SK-N-SH treated with all-trans-retinoic acid at 6 μM for 48 hours (cell line): ENCODE results near the gene ZNF614.
"Not testable (repeated sequence)": the region's sequence is repeated elsewhere in the genome, so short reads cannot be mapped to it uniquely, and the experiment has no call there.

ENCODE experiments used
- ATAC-seq: fragments of 200-7000 bp; cut with Tn5 transposase; 3 replicates; pipeline ENCODE4 v1.9.1; 2020; ENCODE audit warnings: mild to moderate bottlenecking, moderate library complexity
- ARNTL ChIP-seq: fragments of 450-650 bp; formaldehyde crosslinking; IDR thresholded peaks from 2 replicates; pipeline ENCODE4 v1.5.0; 2020; ENCODE audit warnings: low read depth, mild to moderate bottlenecking, moderate library complexity, borderline replicate concordance
- CSDC2 ChIP-seq: fragments of 250-450 bp; sonication (Bioruptor Pico); IDR thresholded peaks from 2 replicates; pipeline ENCODE4 v1.5.0; 2020; ENCODE audit warnings: mild to moderate bottlenecking, moderate library complexity
- GLIS3 ChIP-seq: fragments of 250-450 bp; sonication (Bioruptor Pico); IDR thresholded peaks from 2 replicates; pipeline ENCODE4 v1.5.0; 2020; ENCODE audit warnings: mild to moderate bottlenecking, moderate library complexity
- ISL1 ChIP-seq: fragments of 250-450 bp; sonication (Bioruptor Pico); IDR thresholded peaks from 2 replicates; pipeline ENCODE4 v2.1.2; 2022; ENCODE audit warnings: mild to moderate bottlenecking, moderate library complexity
- OSR1 ChIP-seq: fragments of 250-450 bp; sonication (Bioruptor Pico); IDR thresholded peaks from 2 replicates; pipeline ENCODE4 v1.8.0; 2022; ENCODE audit warnings: moderate library complexity, mild to moderate bottlenecking, inconsistent platforms
- SNAI2 ChIP-seq: fragments of 250-450 bp; sonication (Bioruptor Pico); IDR thresholded peaks from 2 replicates; pipeline ENCODE4 v1.5.0; 2020; ENCODE audit warnings: mild to moderate bottlenecking, moderate library complexity
- TCF4 ChIP-seq: fragments of 250-450 bp; sonication (Bioruptor Pico); IDR thresholded peaks from 2 replicates; pipeline ENCODE4 v1.8.0; 2021; ENCODE audit warnings: mild to moderate bottlenecking, moderate library complexity, borderline replicate concordance
- TOX ChIP-seq: fragments of 250-450 bp; sonication (Bioruptor Pico); IDR thresholded peaks from 2 replicates; pipeline ENCODE4 v1.8.0; 2021; ENCODE audit warnings: mild to moderate bottlenecking, moderate library complexity, borderline replicate concordance
- ZC3H10 ChIP-seq: fragments of 250-450 bp; sonication (Bioruptor Pico); IDR thresholded peaks from 2 replicates; pipeline ENCODE4 v1.5.1; 2021; ENCODE audit warnings: mild to moderate bottlenecking, moderate library complexity
- ZFP3 ChIP-seq: fragments of 250-450 bp; sonication (Bioruptor Pico); IDR thresholded peaks from 2 replicates; pipeline ENCODE4 v1.5.0; 2020; ENCODE audit warnings: mild to moderate bottlenecking, moderate library complexity
- ZFP30 ChIP-seq: fragments of 450-650 bp; formaldehyde crosslinking; IDR thresholded peaks from 2 replicates; pipeline ENCODE4 v1.5.0; 2022; ENCODE audit warnings: mild to moderate bottlenecking, moderate library complexity
- ZNF565 ChIP-seq: fragments of 450-650 bp; formaldehyde crosslinking; conservative IDR thresholded peaks from 2 replicates; pipeline ENCODE4 v1.5.0; 2020; ENCODE audit warnings: low read depth, mild to moderate bottlenecking, moderate library complexity
- ZNF70 ChIP-seq: fragments of 450-650 bp; formaldehyde crosslinking; IDR thresholded peaks from 2 replicates; pipeline ENCODE4 v1.5.0; 2020; ENCODE audit warnings: mild to moderate bottlenecking, moderate library complexity
- ZNF8 ChIP-seq: fragments of 450-650 bp; formaldehyde crosslinking; IDR thresholded peaks from 2 replicates; pipeline ENCODE4 v1.5.0; 2020; ENCODE audit warnings: mild to moderate bottlenecking, moderate library complexity
- TF ChIP-seq, protein P1 (sequence below): fragments of 250-450 bp; sonication (Bioruptor Pico); IDR thresholded peaks from 2 replicates; pipeline ENCODE4 v1.5.1; 2021; ENCODE audit warnings: mild to moderate bottlenecking, moderate library complexity
- TF ChIP-seq, protein P2 (sequence below): fragments of 250-450 bp; sonication (Bioruptor Pico); IDR thresholded peaks from 2 replicates; pipeline ENCODE4 v1.5.1; 2020; ENCODE audit warnings: low read depth, mild to moderate bottlenecking, moderate library complexity
- TF ChIP-seq, protein P3 (sequence below): fragments of 250-450 bp; sonication (Bioruptor Pico); IDR thresholded peaks from 2 replicates; pipeline ENCODE4 v1.8.0; 2020; ENCODE audit warnings: mild to moderate bottlenecking, moderate library complexity, borderline replicate concordance
- TF ChIP-seq, protein P4 (sequence below): fragments of 250-450 bp; sonication (Bioruptor Pico); IDR thresholded peaks from 2 replicates; pipeline ENCODE4 v1.5.0; 2020; ENCODE audit warnings: mild to moderate bottlenecking, moderate library complexity
- TF ChIP-seq, protein P5 (sequence below): fragments of 250-450 bp; sonication (Bioruptor Pico); IDR thresholded peaks from 2 replicates; pipeline ENCODE4 v1.8.0; 2021; ENCODE audit warnings: low read depth, mild to moderate bottlenecking, moderate library complexity, borderline replicate concordance

ZNF614 gene

DNA sequence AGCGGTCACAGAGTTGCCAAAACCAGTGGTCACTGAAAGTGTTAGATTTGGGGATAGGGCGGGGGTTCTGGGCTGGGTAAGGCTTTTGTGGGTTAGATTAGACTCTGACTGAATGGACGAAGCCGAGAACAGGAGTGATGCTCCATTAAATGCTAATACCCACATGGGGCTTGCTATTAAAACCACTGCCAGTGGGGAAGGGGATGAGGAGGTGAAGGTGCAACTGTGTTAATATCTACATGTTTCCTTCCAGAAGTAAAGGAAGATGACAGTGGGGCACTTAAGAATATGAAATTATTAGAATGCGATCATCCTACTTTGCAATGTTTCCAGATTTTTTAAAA lies 573 bp upstream of the ZNF614 start:
- no peak for TF ChIP-seq ARNTL (CRISPR knock-in tag)
- TF ChIP-seq ZNF70 (CRISPR knock-in tag), result peak; percentile 87
- TF ChIP-seq CSDC2, result no peak
- TF ChIP-seq ISL1 (CRISPR knock-in tag), result no peak

DNA sequence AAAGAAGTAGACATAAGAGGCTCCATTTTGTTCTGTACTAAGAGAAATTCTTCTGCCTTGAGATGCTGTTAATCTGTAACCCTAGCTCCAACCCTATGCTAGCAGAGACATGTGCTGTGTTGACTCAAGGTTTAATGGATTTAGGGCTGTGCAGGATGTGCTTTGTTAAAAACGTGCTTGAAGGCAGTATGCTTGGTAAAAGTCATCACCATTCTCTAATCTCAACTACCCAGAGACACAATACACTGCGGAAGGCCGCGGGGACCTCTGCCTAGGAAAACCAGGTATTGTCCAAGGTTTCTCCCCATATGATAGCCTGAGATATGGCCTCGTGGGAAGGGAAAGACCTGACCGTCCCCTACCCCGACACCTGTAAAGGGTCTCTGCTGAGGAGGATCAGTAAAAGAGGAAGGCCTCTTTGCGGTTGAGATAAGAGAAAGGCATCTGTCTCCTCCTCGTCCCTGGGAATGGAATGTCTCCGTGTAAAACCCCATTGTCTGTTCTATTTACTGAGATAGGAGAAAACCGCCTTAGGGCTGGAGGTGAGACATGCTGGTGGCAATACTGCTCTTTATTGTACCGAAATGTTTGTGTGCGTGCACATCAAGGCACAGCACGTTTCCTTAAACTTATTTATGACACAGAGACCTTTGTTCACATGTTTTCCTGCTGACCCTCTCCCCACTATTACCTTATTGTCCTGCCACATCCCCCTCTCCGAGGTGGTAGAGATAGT lies 1.8 kb downstream of the ZNF614 start:
- ATAC-seq, result not testable (repeated sequence)

More for the DNA sequence above, 573 bp upstream of the ZNF614 start:
- peak; percentile 62 for ATAC-seq

DNA sequence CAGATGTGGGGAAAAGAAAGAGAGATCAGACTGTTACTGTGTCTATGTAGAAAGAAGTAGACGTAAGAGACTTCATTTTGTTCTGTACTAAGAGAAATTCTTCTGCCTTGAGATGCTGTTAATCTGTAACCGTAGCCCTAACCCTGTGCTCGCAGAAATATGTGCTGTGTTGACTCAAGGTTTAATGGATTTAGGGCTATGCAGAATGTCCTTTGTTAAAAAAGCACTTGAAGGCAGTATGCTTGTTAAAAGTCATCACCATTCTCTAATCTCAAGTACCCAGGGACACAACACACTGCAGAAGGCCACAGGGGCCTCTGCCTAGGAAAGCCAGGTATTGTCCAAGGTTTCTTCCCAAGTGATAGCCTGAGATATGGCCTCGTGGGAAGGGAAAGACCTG lies 3.7 kb downstream of the ZNF614 start:
- ATAC-seq, result not testable (repeated sequence)

DNA sequence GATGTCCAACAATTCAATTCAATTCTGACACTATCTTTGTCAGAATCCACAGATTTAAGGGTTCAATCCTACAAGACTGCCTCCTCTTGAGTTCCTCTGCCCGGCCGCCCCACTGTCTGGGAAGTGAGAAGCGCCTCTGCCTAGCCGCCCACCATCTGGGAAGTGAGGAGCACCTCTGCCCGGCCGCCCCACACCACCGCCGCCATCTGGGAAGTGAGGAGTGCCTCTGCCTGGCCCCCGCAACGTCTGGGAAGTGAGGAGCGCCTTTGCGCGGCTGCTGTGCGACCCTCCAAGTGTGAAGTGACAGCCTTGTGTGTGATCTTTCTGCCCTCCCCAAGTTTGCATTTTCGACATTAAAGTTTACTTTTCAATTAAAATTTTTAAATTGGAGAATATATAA lies 6.0 kb downstream of the ZNF614 start:
- TF ChIP-seq CSDC2 (no peak), GLIS3 (CRISPR knock-in tag) (no peak), SNAI2 (CRISPR knock-in tag) (no peak), ZNF565 (CRISPR knock-in tag) (no peak), TCF4 (CRISPR knock-in tag) (no peak), ZNF70 (CRISPR knock-in tag) (no peak), OSR1 (CRISPR knock-in tag) (no peak), ZFP30 (no peak), TOX (CRISPR knock-in tag) (no peak), ZFP3 (CRISPR knock-in tag) (no peak), ZNF8 (CRISPR knock-in tag) (no peak), ARNTL (CRISPR knock-in tag) (no peak), ISL1 (CRISPR knock-in tag) (no peak), ZC3H10 (CRISPR knock-in tag) (no peak)
- TF ChIP-seq, protein P1, sequence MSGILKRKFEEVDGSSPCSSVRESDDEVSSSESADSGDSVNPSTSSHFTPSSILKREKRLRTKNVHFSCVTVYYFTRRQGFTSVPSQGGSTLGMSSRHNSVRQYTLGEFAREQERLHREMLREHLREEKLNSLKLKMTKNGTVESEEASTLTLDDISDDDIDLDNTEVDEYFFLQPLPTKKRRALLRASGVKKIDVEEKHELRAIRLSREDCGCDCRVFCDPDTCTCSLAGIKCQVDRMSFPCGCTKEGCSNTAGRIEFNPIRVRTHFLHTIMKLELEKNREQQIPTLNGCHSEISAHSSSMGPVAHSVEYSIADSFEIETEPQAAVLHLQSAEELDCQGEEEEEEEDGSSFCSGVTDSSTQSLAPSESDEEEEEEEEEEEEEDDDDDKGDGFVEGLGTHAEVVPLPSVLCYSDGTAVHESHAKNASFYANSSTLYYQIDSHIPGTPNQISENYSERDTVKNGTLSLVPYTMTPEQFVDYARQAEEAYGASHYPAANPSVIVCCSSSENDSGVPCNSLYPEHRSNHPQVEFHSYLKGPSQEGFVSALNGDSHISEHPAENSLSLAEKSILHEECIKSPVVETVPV, result no peak
- TF ChIP-seq, protein P2, sequence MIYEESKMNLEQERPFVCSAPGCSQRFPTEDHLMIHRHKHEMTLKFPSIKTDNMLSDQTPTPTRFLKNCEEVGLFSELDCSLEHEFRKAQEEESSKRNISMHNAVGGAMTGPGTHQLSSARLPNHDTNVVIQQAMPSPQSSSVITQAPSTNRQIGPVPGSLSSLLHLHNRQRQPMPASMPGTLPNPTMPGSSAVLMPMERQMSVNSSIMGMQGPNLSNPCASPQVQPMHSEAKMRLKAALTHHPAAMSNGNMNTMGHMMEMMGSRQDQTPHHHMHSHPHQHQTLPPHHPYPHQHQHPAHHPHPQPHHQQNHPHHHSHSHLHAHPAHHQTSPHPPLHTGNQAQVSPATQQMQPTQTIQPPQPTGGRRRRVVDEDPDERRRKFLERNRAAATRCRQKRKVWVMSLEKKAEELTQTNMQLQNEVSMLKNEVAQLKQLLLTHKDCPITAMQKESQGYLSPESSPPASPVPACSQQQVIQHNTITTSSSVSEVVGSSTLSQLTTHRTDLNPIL (CRISPR knock-in tag), result no peak
- TF ChIP-seq, protein P3, sequence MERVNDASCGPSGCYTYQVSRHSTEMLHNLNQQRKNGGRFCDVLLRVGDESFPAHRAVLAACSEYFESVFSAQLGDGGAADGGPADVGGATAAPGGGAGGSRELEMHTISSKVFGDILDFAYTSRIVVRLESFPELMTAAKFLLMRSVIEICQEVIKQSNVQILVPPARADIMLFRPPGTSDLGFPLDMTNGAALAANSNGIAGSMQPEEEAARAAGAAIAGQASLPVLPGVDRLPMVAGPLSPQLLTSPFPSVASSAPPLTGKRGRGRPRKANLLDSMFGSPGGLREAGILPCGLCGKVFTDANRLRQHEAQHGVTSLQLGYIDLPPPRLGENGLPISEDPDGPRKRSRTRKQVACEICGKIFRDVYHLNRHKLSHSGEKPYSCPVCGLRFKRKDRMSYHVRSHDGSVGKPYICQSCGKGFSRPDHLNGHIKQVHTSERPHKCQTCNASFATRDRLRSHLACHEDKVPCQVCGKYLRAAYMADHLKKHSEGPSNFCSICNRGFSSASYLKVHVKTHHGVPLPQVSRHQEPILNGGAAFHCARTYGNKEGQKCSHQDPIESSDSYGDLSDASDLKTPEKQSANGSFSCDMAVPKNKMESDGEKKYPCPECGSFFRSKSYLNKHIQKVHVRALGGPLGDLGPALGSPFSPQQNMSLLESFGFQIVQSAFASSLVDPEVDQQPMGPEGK (CRISPR knock-in tag), result no peak
- TF ChIP-seq, protein P4, sequence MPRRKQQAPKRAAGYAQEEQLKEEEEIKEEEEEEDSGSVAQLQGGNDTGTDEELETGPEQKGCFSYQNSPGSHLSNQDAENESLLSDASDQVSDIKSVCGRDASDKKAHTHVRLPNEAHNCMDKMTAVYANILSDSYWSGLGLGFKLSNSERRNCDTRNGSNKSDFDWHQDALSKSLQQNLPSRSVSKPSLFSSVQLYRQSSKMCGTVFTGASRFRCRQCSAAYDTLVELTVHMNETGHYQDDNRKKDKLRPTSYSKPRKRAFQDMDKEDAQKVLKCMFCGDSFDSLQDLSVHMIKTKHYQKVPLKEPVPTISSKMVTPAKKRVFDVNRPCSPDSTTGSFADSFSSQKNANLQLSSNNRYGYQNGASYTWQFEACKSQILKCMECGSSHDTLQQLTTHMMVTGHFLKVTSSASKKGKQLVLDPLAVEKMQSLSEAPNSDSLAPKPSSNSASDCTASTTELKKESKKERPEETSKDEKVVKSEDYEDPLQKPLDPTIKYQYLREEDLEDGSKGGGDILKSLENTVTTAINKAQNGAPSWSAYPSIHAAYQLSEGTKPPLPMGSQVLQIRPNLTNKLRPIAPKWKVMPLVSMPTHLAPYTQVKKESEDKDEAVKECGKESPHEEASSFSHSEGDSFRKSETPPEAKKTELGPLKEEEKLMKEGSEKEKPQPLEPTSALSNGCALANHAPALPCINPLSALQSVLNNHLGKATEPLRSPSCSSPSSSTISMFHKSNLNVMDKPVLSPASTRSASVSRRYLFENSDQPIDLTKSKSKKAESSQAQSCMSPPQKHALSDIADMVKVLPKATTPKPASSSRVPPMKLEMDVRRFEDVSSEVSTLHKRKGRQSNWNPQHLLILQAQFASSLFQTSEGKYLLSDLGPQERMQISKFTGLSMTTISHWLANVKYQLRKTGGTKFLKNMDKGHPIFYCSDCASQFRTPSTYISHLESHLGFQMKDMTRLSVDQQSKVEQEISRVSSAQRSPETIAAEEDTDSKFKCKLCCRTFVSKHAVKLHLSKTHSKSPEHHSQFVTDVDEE, result no peak
- TF ChIP-seq, protein P5, sequence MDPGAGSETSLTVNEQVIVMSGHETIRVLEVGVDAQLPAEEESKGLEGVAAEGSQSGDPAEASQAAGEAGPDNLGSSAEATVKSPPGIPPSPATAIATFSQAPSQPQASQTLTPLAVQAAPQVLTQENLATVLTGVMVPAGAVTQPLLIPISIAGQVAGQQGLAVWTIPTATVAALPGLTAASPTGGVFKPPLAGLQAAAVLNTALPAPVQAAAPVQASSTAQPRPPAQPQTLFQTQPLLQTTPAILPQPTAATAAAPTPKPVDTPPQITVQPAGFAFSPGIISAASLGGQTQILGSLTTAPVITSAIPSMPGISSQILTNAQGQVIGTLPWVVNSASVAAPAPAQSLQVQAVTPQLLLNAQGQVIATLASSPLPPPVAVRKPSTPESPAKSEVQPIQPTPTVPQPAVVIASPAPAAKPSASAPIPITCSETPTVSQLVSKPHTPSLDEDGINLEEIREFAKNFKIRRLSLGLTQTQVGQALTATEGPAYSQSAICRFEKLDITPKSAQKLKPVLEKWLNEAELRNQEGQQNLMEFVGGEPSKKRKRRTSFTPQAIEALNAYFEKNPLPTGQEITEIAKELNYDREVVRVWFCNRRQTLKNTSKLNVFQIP (CRISPR knock-in tag), result no peak
- ATAC-seq, result no peak
